GM12874 (cell line): Measurements from ENCODE around the gene FEM1B.

Experiments used
- TF ChIP-seq, protein P1 (sequence below): IDR thresholded peaks from 2 replicates; pipeline ENCODE4 v1.5.1; 2011; ENCODE audit warnings: low read depth, mild to moderate bottlenecking, control low read depth, low read length, moderate library complexity; ENCODE audit not compliant: insufficient read depth

Gene FEM1B

DNA sequence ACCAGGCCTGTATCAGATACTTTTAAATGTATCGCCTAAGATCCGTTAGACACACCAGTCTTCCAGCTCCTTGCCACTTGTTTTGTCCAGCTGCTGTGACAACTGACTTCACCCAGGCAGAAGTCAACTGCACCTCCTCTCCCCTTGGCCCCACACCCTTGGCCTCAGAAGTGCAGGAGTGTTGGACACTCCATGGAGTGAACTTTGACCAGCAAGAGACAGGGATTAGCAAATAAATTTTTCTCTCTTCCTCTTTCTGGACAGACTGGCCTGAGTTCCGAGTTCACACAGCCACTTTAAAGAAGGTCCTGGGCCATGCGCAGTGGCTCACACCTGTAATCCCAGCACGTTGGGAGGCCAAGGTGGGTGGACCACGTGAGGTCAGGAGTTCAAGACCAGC, 45.1 kb upstream of the FEM1B start:
- TF ChIP-seq, protein P1, sequence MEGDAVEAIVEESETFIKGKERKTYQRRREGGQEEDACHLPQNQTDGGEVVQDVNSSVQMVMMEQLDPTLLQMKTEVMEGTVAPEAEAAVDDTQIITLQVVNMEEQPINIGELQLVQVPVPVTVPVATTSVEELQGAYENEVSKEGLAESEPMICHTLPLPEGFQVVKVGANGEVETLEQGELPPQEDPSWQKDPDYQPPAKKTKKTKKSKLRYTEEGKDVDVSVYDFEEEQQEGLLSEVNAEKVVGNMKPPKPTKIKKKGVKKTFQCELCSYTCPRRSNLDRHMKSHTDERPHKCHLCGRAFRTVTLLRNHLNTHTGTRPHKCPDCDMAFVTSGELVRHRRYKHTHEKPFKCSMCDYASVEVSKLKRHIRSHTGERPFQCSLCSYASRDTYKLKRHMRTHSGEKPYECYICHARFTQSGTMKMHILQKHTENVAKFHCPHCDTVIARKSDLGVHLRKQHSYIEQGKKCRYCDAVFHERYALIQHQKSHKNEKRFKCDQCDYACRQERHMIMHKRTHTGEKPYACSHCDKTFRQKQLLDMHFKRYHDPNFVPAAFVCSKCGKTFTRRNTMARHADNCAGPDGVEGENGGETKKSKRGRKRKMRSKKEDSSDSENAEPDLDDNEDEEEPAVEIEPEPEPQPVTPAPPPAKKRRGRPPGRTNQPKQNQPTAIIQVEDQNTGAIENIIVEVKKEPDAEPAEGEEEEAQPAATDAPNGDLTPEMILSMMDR = no peak

DNA sequence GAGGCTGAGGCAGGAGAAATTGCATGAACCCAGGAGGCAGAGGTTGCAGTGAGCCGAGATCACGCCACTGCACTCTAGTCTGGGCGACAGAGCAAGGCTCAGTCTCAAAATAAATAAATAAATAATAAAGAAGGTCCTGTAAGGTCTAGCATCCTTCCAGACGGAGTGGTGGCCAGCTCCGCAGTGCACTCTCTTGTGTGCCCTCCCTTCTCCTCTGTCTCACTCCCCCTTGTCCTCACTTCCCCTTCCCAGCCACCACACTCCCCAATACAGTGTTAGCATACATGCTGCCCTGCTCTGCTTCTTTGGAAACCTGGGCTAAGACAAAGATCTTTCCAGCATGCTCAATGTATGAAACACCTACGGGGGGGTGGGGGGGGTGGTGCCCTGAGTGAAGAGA, 44.6 kb upstream of the FEM1B start:
- TF ChIP-seq, protein P1 = no peak

DNA sequence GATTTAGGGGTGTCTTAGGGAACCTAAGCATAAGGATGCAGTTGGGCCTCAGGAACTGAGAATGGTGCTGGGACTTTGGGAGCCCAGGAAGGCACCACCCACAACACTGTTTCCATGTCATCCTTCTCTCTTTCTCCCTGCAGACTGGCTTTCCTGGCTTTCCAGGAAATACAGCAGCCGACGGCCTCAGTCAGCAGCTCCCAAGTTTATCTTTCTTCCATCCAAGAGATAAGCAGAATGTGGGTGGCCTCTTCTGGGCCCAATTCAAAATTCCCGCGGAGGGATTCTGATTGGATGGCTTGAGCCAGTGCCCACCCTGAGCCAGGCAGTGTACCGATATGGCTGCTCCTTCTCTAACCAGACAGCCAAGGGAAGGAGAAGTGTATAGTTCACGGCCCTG, 43.5 kb upstream of the FEM1B start:
- TF ChIP-seq, protein P1 = no peak

DNA sequence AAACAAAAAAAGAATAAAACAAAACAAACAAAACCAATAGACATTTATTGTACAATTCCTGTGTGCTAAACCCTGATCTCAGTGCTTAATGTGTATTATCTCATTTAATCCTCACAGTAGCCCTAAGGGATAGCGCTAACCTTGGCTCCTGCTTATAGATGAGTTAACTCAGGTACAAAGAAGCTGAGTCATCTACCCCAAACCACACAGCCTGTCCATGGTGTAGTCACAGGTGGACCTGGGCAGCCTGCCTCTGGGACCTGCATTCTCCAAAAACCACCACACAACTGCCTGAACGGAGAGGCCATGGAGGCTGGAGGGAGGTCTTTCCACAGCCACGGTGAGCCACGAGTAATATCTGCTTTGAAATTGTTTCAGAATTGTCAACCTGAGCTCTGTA, 42.5 kb upstream of the FEM1B start:
- TF ChIP-seq, protein P1 = no peak

DNA sequence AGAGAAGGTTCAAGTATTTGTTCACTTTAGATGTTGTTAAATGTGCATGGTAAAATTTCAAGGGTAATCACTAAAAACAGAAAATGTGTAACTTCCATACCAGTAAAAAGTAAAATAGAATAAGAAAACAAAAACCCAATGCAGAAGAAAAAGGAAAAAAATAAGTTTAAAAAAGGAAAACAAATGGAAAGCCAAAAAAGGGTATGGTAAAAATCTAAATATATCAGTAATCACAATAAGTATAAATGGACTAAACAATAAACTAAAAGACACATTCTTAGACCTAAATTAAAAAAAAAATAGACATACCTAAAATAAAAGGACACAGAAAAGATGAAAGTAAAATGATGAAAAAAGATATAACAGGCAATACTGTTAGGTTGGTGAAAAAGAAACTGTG, 38.5 kb upstream of the FEM1B start:
- TF ChIP-seq, protein P1 = no peak

DNA sequence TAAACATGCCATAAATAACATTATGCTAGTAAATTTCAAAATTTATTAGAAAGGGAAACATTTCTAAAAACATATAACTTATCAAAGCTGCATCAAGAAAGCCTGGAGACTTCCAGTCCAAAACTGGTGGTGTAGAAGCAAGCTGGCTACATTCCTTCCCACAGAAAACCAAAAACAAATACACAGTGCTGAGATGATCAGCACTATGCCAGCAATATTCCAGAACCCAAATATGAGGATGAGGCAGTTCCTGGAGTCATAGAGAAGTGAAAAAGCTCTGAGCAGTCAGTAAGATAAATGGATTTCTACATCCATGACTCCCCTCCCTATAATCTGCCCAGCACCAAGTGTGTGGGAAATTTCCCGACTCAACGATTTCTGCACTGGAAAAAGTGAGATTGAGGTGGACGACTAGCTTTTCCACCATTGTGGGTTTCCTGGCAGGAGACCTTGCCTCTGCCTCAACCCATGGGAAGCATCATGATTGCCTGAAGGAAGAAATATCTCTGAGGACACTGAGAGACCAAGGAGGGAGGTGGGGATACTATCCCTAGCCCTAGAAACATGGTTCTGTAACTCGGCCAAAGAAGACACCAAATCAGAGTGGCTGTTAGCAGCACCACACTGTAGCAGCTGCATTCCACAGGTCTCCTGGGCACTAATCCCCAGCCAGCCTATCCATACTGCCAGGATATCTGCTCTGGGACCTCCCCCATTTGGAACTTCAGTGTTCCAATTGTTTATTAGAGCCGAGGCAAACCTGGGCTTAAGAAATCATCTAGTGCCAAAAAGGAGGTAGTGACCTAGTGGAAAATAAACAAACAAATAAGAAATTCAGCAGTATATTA, 36.2 kb upstream of the FEM1B start:
- TF ChIP-seq, protein P1 = no peak

DNA sequence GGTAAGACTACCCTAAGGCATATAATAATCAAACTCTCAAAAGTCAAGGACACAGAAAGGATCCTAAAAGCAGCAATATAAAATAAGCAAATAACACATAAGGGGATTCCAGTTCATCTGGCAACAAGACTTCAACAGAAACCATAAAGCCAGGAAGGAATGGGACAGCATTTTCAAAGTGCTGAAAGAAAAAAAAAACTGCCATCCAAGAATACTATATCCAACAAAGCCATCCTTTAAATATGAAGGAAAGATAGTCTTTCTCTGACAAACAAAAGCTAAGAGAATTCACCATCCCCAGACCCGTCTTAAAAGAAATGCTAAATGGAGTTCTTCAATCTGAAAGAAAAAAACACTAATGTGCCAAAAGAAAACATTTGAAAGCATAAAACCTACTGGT, 33.3 kb upstream of the FEM1B start:
- TF ChIP-seq, protein P1 = no peak
